DMS53 treated with DMSO at 0.1 percent for 48 hours (cell line): Measurements from ENCODE around the gene ITM2C.
A peak's percentile ranks its signal among the peaks of the same experiment; 100 is the strongest.

ENCODE experiments used
- DNase-seq: peaks from one replicate; lab custom pipeline; 2025; ENCODE audit not compliant: unreplicated experiment; lab: John Stamatoyannopoulos, UW

ITM2C gene

DNA sequence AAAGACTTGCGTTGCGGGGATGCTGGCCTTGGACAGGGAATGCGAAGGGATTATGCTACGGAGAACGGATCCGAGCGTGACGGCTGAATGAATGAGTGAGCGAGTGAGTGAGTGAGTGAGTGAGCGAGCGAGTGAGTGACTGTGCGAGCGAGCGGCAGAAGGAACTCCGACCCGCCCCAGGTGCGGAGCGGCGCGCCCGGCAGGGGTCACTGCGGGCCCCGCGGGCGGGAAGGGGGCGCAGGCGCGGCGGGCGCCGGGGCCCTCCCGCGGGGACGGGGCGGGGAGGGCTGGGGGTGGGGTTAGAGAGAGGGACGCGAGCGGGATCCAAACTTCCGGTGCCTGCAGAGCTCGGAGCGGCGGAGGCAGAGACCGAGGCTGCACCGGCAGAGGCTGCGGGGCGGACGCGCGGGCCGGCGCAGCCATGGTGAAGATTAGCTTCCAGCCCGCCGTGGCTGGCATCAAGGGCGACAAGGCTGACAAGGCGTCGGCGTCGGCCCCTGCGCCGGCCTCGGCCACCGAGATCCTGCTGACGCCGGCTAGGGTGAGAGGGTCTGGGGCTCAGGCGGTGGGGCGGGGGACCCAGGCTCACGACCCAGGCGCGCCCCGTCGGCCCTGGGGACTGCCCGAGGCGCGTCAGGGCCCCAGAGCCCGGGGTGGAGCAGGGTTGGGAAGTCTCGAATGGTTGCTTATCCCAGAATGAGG lies at the start of gene ITM2C:
TSS of gene ITM2C (plus strand) at position 338 of the 702 bp plus-strand sequence. CDS start at position 422, 84 bp downstream.
- peak; percentile 53 for DNase-seq

GRCh38 chr2:230815088-230815487 lies 49.7 kb upstream of the ITM2C start:
- no peak for DNase-seq

GRCh38 chr2:230816735-230817134 lies 48.0 kb upstream of the ITM2C start:
- DNase-seq: no peak

DNA sequence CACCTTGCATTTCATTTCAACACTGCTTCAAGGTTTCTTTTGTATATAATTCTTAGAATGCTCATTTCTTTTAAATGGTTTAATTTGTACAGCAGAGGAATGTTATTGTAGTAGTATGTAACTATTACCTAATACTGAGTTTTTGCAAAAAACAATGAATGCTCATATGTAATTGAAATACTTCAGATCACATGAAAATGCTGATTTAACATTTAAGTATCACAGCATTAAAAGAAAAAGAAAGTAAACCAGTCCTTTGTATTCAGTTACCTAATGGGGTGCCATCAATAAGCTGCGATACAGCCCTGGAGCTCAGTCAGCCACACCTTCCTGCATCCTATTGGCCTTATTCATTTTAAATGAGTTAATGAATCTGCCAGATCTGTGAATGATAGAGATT lies 45.3 kb upstream of the ITM2C start:
- no peak for DNase-seq

DNA sequence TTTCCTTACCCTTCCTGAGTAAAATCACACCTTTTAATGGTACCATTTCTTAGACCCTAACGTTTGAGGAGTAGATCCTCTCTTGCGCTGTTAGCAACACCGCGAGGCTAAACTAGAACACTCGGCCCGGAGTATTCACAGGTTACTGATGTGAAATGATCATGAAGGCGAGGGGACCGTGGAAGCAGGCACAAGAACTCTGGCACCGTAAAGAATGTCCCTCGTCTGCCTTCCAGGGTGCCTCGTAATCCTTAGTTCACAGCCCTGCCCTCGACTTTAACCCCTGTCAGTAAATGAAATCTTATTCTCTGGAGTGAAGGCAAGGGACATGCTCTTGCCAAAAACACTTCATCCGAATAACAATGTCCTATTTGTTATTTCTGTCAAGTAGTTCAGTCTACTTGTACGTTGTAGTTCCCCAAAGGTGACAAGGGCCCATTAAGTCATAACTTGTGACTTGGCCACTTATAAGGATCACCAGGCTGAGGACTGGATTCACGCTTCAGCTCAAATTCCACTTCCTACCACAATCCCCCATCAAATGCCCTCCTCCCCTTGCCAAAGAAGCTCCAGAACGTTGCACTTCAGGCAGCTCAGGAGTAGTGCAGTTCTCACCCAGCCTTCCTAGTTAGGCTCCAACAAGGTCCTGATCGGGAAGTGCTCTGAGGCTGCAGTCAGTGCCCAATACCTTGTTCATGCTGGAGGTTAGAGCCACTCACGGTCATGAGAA lies 43.3 kb upstream of the ITM2C start:
- no peak for DNase-seq

DNA sequence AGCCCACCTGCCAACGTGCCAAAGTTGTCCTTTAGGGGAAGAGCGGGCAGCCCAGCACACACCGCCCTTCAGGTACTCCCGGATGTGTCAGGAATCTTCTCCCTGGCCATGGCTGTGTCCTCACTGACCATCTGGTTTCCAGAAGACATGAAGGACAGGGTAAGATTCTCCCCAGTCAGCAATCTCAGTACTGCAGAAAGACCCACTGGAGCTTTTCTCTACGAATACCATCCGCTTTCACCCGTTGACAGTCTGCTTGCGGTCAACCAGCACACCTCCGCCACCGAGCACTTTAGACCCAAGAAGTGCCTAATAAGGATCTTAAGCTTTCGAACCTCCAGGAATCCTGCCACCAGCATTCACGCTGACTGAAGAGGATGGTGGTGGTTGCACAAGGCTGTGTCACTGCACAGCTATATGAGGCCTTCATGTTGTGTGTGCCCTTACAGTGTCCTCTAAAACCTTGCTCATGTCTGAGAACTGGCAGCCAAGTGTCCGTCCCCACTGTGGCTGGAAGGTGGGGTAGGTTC lies 42.7 kb upstream of the ITM2C start:
- DNase-seq: no peak

DNA sequence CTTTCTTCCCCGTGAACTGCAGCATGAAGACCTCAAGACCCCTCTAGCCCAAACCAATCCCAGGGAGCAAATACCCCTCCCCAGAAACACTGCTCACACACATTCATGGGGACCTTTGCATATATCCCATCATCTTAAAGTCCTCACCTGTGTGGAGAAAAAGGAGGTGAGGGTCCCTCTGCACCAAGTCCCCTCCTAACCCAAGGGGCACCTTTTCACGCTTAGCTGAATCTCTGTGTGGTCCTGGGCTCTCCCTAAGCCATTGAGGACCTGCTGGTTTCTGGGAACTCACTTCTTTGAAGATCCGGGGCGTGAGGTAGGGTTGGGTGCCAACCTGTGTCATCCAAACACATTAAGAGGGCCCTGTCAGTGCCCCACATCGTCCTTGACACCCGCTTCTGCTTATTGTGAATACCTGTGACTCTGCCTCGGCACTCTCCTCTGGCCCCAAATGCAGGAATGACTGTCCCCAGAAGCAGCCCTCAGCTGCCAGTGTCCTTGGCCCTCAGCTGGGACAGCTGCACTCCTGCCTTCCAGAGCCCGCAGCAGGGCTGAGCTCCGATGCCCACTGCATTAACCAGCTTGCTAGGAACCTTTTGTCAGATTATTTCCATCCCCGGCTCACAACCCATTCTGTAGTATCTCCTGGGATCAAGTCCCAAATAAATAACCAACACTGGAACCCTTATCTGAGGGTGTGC lies 41.3 kb upstream of the ITM2C start:
- DNase-seq: no peak

DNA sequence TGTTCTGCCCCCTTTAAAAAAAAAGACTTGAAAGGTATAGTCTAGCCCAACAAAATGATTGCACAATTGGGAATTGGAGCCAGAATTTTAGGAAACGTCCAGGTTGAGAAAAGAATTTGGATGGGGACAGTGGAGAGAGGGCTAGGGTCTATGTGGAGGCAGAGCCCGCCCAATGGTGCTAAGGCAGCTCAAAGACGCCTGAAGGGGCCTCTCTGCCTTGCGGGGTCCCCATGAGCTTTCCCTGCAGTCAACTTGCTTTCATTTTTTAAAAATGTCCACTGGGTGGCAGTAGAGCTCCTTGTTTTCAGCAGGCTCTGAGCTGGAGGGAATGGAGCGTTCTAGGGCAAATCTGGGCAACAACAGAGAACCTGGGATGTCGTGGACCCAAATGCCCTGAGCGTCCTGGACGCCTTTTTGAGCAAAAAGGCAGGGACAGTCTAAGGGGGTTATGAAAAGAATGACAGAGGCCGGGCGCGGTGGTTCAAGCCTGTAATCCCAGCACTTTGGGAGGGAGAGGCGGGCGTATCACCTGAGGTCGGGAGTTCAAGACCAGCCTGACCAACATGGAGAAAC lies 40.2 kb upstream of the ITM2C start:
- peak; percentile 36 for DNase-seq

DNA sequence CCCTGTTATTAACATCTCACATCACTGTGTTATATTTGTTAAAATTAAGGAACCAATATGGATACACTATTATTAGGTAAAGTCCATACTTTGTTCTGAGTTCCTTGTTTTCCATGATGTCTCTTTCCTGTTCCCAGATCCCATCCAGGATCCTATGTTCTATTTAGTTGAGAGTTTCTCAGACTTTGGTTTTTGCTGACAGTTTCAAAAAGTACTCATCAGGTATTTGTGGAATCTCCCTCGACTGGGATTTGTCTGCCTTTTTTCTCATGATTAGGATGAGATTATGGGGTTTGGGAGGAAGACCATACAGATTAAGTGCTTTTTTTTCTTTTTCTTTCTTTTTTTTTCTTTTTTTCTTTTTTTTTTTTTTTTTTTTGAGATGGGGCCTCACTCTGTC lies 39.4 kb upstream of the ITM2C start:
- no peak for DNase-seq

DNA sequence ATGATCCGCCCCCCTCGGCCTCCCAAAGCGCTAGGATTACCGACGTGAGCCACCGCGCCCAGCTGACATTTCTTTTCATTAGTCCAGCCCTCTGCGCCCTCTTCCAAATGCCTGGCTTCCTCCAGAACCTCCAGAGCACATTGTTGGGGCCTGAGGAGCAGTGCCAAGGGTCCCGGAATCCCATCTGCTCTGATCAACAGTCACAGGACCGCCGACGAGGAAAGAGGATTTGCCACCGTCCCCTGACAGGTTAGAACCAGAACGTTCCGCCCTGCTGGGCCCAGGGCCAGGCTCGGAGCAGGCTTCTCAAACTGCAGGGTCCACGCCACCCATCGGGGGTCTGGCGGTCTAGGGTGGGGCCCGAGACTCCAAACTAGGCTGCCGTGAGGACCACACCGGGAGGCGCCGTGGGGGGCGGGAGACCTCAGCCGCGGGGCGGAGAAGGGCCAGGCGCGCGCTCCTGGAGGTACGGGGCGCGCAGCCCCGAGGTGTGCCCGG lies 36.9 kb upstream of the ITM2C start:
- no peak for DNase-seq

- no peak for DNase-seq
Observed at GRCh38 chr2:230828272-230828961, 36.3 kb upstream of the ITM2C start.

- DNase-seq: no peak
Observed at GRCh38 chr2:230829293-230829692, 35.4 kb upstream of the ITM2C start.

GRCh38 chr2:230829959-230830358 lies 34.8 kb upstream of the ITM2C start:
- no peak for DNase-seq

- no peak for DNase-seq
Observed at GRCh38 chr2:230830428-230830827, 34.3 kb upstream of the ITM2C start.

GRCh38 chr2:230840301-230840700 lies 24.4 kb upstream of the ITM2C start:
- no peak for DNase-seq

GRCh38 chr2:230842473-230842872 lies 22.3 kb upstream of the ITM2C start:
- no peak for DNase-seq

DNA sequence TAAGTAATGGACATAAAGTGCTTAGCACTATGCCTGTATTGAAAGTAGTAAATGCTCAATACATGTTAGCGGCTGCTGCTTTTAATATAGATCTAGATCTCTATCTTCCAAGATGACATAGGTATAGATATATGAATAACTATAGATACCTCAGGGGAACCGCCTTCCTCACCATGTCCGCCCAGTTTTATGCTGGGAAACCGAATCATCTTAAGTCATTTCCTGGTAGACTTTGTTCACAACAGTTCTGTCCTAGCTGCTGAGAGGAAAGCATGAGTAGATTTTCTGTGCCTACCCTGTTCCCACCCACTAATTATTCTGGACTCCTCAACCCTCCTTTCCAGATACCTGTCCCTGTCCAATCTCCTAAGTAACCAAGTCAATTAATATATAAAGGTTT lies 21.6 kb upstream of the ITM2C start:
- no peak for DNase-seq

DNA sequence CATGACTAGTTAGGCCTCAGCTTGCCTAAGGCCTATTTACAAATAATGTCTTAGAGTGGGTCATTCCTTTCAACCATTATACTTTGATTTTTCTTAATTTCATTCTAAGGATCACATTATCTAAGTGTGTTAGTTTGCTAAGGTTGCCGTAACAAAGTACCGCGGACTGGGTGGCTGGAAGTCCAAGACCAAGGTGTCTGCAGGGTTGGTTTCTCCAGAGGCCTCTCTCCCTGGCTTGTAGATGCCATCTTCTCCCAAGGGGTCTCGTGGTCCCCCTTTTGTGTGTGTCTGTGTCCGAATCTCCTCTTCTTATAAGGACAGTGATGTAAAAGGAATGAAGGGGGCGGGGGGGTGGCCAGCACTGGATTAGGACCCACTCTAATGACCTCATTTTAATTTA lies 18.4 kb upstream of the ITM2C start:
- DNase-seq: no peak

- DNase-seq: peak; percentile 45
Observed at GRCh38 chr2:230847883-230848388, 16.8 kb upstream of the ITM2C start.

DNA sequence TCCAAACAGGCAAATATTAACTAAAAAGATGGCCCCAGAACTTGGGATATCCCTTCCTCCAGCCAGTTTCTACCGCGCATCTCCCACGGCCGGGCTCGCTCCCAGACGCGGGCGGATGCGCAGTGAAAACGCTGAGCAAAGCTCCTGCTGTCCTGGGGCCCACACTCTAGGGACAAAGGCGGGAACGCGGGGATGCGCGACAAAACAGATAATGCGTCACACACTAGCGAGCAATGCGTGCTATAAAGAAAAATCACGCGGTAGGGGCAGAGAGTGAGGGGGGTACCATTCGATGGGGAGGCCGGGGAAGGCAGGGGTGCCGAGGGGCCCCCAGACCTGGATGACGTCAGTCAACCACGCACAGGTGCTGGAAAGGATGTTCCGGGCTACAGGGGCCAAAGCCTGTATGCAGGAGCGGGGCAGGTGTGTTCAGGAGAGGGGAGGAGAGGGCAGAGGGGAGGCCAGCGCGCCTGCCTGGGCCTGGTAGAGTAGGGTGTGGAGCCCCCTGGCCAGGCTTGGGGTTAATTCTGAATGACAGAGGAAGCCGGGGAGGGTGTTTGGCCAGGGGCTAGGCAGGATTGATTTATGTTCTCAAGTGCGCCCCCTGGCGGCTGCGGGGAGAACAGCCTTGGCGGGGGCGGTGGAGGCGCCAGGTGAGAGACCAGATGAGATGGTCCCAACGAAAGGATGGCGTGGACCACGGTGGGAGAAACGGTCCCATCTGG lies 14.9 kb upstream of the ITM2C start:
- DNase-seq: no peak
